ENCODE measurements around the gene CASZ1.

CASZ1 gene

GRCh38 chr1:10768552-10768951, 27.9 kb downstream of the CASZ1 start:
- no peak overlapping the region for H3K23ac ChIP-seq (ENCODE audit: low read length in 2 of 2)
- no peak overlapping the region for H4K91ac ChIP-seq (ENCODE audit: low read length)
- no peak overlapping the region for H3K18ac ChIP-seq (ENCODE audit: low read depth in 1 of 2, low read length in 2 of 2)
- no peak overlapping the region for H3K27ac ChIP-seq (ENCODE audit: low read length, poor library complexity, severe bottlenecking)
- no peak overlapping the region for H2AK5ac ChIP-seq (ENCODE audit: low read length, severe bottlenecking)
- H3K4ac ChIP-seq (ENCODE audit: low read depth in 1 of 2, low read length in 2 of 2), result no peak overlapping the region
- H2BK5ac ChIP-seq (ENCODE audit: low read depth, low read length, poor library complexity, severe bottlenecking), result no peak overlapping the region
- H3K4me3 ChIP-seq (ENCODE audit: insufficient read depth in 1 of 2, low read depth in 1 of 2, low read length in 2 of 2), result no peak overlapping the region
- WGBS, result 94% methylated on average over 7 of the region's 7 CpGs
- H3K9ac ChIP-seq (ENCODE audit: low read length), result no peak overlapping the region
- H3K27me3 ChIP-seq (ENCODE audit: control insufficient read depth in 1 of 2, insufficient read depth in 1 of 2, low read length in 2 of 2), result peaks cover 33 to 70% of the 10 kb centered on the region in 2 experiments
- H3K9me3 ChIP-seq (ENCODE audit: control insufficient read depth, low read length), result no peaks in the 10 kb centered on the region
- no peaks in the 10 kb centered on the region for H3K79me1 ChIP-seq (replicated peaks; ENCODE audit: low read length, poor library complexity, severe bottlenecking)
- no peak for DNase-seq
- no peak overlapping the region for H2BK15ac ChIP-seq (ENCODE audit: low read depth, poor library complexity, severe bottlenecking)
- H3K36me3 ChIP-seq (ENCODE audit: control insufficient read depth in 1 of 2, insufficient read depth in 2 of 2, low read depth in 1 of 2, low read length in 2 of 2), result no peaks in the 10 kb centered on the region
- no peak overlapping the region for H4K8ac ChIP-seq (ENCODE audit: low read length)
- H3K4me1 ChIP-seq (ENCODE audit: control insufficient read depth, insufficient read depth, low read depth, low read length), result no peaks in the 10 kb centered on the region
- no peak overlapping the region for H3K4me2 ChIP-seq (ENCODE audit: low read length, poor library complexity, severe bottlenecking)
- H2AFZ ChIP-seq (ENCODE audit: low read depth, low read length), result no peak overlapping the region
- no peak overlapping the region for H3K14ac ChIP-seq (ENCODE audit: low read length in 2 of 2)
- no peak overlapping the region for H2BK12ac ChIP-seq (ENCODE audit: low read length in 2 of 2)
- no peak overlapping the region for H2BK120ac ChIP-seq (ENCODE audit: low read depth, low read length)

DNA sequence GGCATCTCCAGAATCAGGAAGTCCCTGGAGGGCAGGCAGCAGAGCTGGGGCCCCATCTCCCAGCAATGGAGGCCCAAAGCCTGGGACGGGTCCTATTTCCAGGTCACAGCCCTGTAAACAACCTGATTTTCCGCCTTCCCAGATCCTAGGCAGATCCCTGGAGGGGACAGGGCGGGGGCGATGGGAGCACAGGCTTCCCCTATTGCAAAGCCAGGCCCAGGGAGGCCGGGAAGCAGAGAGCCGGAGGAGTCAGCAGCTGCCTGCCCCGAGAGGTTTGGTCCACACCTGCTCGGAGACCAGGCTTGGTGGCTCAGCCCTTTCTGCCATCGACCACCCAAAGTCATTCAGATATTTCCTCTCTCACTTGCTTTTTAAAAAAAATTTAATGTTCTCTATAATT, 29.2 kb downstream of the CASZ1 start:
- Histone ChIP-seq H3K9ac (ENCODE audit: low read length) (no peak overlapping the region), H3K27me3 (ENCODE audit: control insufficient read depth in 1 of 2, insufficient read depth in 1 of 2, low read length in 2 of 2) (peaks cover 28 to 73% of the 10 kb centered on the region in 2 experiments), H2BK5ac (ENCODE audit: low read depth, low read length, poor library complexity, severe bottlenecking) (no peak overlapping the region), H3K18ac (ENCODE audit: low read depth in 1 of 2, low read length in 2 of 2) (no peak overlapping the region), H3K36me3 (ENCODE audit: control insufficient read depth in 1 of 2, insufficient read depth in 2 of 2, low read depth in 1 of 2, low read length in 2 of 2) (no peaks in the 10 kb centered on the region), H3K14ac (ENCODE audit: low read length in 2 of 2) (no peak overlapping the region), H2BK15ac (ENCODE audit: low read depth, poor library complexity, severe bottlenecking) (no peak overlapping the region), H2AFZ (ENCODE audit: low read depth, low read length) (no peak overlapping the region), H4K91ac (ENCODE audit: low read length) (no peak overlapping the region), H3K79me1 (replicated peaks; ENCODE audit: low read length, poor library complexity, severe bottlenecking) (no peaks in the 10 kb centered on the region), H4K8ac (ENCODE audit: low read length) (no peak overlapping the region), H3K27ac (ENCODE audit: low read length, poor library complexity, severe bottlenecking) (no peak overlapping the region), H3K4me1 (ENCODE audit: control insufficient read depth, insufficient read depth, low read depth, low read length) (no peaks in the 10 kb centered on the region), H3K4me2 (ENCODE audit: low read length, poor library complexity, severe bottlenecking) (no peak overlapping the region), H2AK5ac (ENCODE audit: low read length, severe bottlenecking) (no peak overlapping the region), H3K23ac (ENCODE audit: low read length in 2 of 2) (no peak overlapping the region), H3K4ac (ENCODE audit: low read depth in 1 of 2, low read length in 2 of 2) (no peak overlapping the region), H2BK120ac (ENCODE audit: low read depth, low read length) (no peak overlapping the region), H3K4me3 (ENCODE audit: insufficient read depth in 1 of 2, low read depth in 1 of 2, low read length in 2 of 2) (no peak overlapping the region), H3K9me3 (ENCODE audit: control insufficient read depth, low read length) (no peaks in the 10 kb centered on the region), H2BK12ac (ENCODE audit: low read length in 2 of 2) (no peak overlapping the region)
- DNase-seq, result no peak
- 78% methylated on average over 9 of the region's 9 CpGs for WGBS

GRCh38 chr1:10765734-10766478, 30.5 kb downstream of the CASZ1 start:
- Histone ChIP-seq H3K18ac (ENCODE audit: low read depth in 1 of 2, low read length in 2 of 2) (no peak overlapping the region), H3K4me1 (ENCODE audit: control insufficient read depth, insufficient read depth, low read depth, low read length) (no peaks in the 10 kb centered on the region), H2BK12ac (ENCODE audit: low read length in 2 of 2) (no peak overlapping the region), H3K4me2 (ENCODE audit: low read length, poor library complexity, severe bottlenecking) (no peak overlapping the region), H3K36me3 (ENCODE audit: control insufficient read depth in 1 of 2, insufficient read depth in 2 of 2, low read depth in 1 of 2, low read length in 2 of 2) (no peaks in the 10 kb centered on the region), H3K4ac (ENCODE audit: low read depth in 1 of 2, low read length in 2 of 2) (no peak overlapping the region), H2BK120ac (ENCODE audit: low read depth, low read length) (no peak overlapping the region), H4K8ac (ENCODE audit: low read length) (no peak overlapping the region), H3K23ac (ENCODE audit: low read length in 2 of 2) (no peak overlapping the region), H2AK5ac (ENCODE audit: low read length, severe bottlenecking) (no peak overlapping the region), H3K27me3 (ENCODE audit: control insufficient read depth in 1 of 2, insufficient read depth in 1 of 2, low read length in 2 of 2) (peaks cover 18 to 75% of the 10 kb centered on the region in 2 experiments), H2BK15ac (ENCODE audit: low read depth, poor library complexity, severe bottlenecking) (no peak overlapping the region), H3K9ac (ENCODE audit: low read length) (no peak overlapping the region), H3K9me3 (ENCODE audit: control insufficient read depth, low read length) (no peaks in the 10 kb centered on the region), H3K79me1 (replicated peaks; ENCODE audit: low read length, poor library complexity, severe bottlenecking) (no peaks in the 10 kb centered on the region), H3K4me3 (ENCODE audit: insufficient read depth in 1 of 2, low read depth in 1 of 2, low read length in 2 of 2) (no peak overlapping the region), H3K14ac (ENCODE audit: low read length in 2 of 2) (no peak overlapping the region), H2BK5ac (ENCODE audit: low read depth, low read length, poor library complexity, severe bottlenecking) (no peak overlapping the region), H2AFZ (ENCODE audit: low read depth, low read length) (no peak overlapping the region), H4K91ac (ENCODE audit: low read length) (no peak overlapping the region), H3K27ac (ENCODE audit: low read length, poor library complexity, severe bottlenecking) (no peak overlapping the region)
- 86% methylated on average over 13 of the region's 17 CpGs for WGBS
- no peak for DNase-seq

DNA sequence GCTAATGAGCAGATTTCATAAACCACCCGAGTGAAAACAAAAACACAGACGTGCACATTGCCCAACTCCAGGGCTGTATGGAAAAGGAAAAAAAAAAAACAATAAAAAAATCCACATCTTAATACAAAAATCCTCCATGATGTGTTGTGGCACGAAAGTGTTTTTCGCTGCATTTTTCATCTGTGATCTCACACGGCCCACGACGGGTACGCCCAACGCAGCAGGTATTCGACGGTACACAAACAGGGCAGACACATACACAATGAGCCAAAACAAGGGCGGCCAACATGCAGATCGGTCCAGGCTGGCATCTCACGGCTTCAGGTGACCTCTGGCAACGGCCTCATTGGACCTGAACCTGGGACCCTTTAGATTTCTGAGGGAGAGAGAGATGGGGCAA, 31.1 kb downstream of the CASZ1 start:
- H3K9me3 ChIP-seq (ENCODE audit: control insufficient read depth, low read length), result no peaks in the 10 kb centered on the region
- no peaks in the 10 kb centered on the region for H3K4me1 ChIP-seq (ENCODE audit: control insufficient read depth, insufficient read depth, low read depth, low read length)
- no peak overlapping the region for H4K8ac ChIP-seq (ENCODE audit: low read length)
- H3K4me2 ChIP-seq (ENCODE audit: low read length, poor library complexity, severe bottlenecking), result no peak overlapping the region
- H2BK12ac ChIP-seq (ENCODE audit: low read length in 2 of 2), result no peak overlapping the region
- peaks cover 15 to 75% of the 10 kb centered on the region in 2 experiments for H3K27me3 ChIP-seq (ENCODE audit: control insufficient read depth in 1 of 2, insufficient read depth in 1 of 2, low read length in 2 of 2)
- H2BK120ac ChIP-seq (ENCODE audit: low read depth, low read length), result no peak overlapping the region
- no peak overlapping the region for H3K18ac ChIP-seq (ENCODE audit: low read depth in 1 of 2, low read length in 2 of 2)
- WGBS, result 81% methylated on average over 15 of the region's 15 CpGs
- H3K36me3 ChIP-seq (ENCODE audit: control insufficient read depth in 1 of 2, insufficient read depth in 2 of 2, low read depth in 1 of 2, low read length in 2 of 2), result no peaks in the 10 kb centered on the region
- H2BK5ac ChIP-seq (ENCODE audit: low read depth, low read length, poor library complexity, severe bottlenecking), result no peak overlapping the region
- H3K79me1 ChIP-seq (replicated peaks; ENCODE audit: low read length, poor library complexity, severe bottlenecking), result no peaks in the 10 kb centered on the region
- H3K4ac ChIP-seq (ENCODE audit: low read depth in 1 of 2, low read length in 2 of 2), result no peak overlapping the region
- H3K4me3 ChIP-seq (ENCODE audit: insufficient read depth in 1 of 2, low read depth in 1 of 2, low read length in 2 of 2), result no peak overlapping the region
- H3K27ac ChIP-seq (ENCODE audit: low read length, poor library complexity, severe bottlenecking), result no peak overlapping the region
- no peak overlapping the region for H4K91ac ChIP-seq (ENCODE audit: low read length)
- no peak overlapping the region for H2BK15ac ChIP-seq (ENCODE audit: low read depth, poor library complexity, severe bottlenecking)
- no peak overlapping the region for H2AK5ac ChIP-seq (ENCODE audit: low read length, severe bottlenecking)
- H2AFZ ChIP-seq (ENCODE audit: low read depth, low read length), result no peak overlapping the region
- no peak for DNase-seq
- no peak overlapping the region for H3K14ac ChIP-seq (ENCODE audit: low read length in 2 of 2)
- H3K23ac ChIP-seq (ENCODE audit: low read length in 2 of 2), result no peak overlapping the region
- H3K9ac ChIP-seq (ENCODE audit: low read length), result no peak overlapping the region

All from mesenchymal stem cell (in vitro differentiated cells and primary cell).